ENCODE data around the gene TBL1X. TPM values are rescaled to one million over a fixed set of nuclear protein-coding genes. Genes with fewer than 3 reads are reported as not detected.

Gene TBL1X
- total RNA-seq, 1 donor from 2014 or later, result 49.8 TPM

GRCh38 chrX:9536156-9536555 is 71.3 kb downstream of the TBL1X start:
- DNase-seq (ENCODE audit: low read depth), result peak; percentile 27

GRCh38 chrX:9537781-9538180 is 72.9 kb downstream of the TBL1X start:
- no peak for DNase-seq (ENCODE audit: low read depth)

GRCh38 chrX:9538544-9539045 is 73.7 kb downstream of the TBL1X start:
- no peak for DNase-seq (ENCODE audit: low read depth)

- no peak for DNase-seq (ENCODE audit: low read depth)
Observed at GRCh38 chrX:9539605-9540387, 74.9 kb downstream of the TBL1X start.

- DNase-seq (ENCODE audit: low read depth), result no peak
Observed at GRCh38 chrX:9542106-9542760, 77.4 kb downstream of the TBL1X start.

- DNase-seq (ENCODE audit: low read depth), result no peak
Observed at GRCh38 chrX:9542761-9543111, 77.9 kb downstream of the TBL1X start.

- no peak for DNase-seq (ENCODE audit: low read depth)
Observed at GRCh38 chrX:9555354-9555753, 90.5 kb downstream of the TBL1X start.

GRCh38 chrX:9557091-9557490 is 92.2 kb downstream of the TBL1X start:
- DNase-seq (ENCODE audit: low read depth), result peak; percentile 44

- DNase-seq (ENCODE audit: low read depth), result peak; percentile 63
Observed at GRCh38 chrX:9557521-9557920, 92.7 kb downstream of the TBL1X start.

GRCh38 chrX:9558615-9559014 is 93.8 kb downstream of the TBL1X start:
- no peak for DNase-seq (ENCODE audit: low read depth)

- DNase-seq (ENCODE audit: low read depth), result no peak
Observed at GRCh38 chrX:9560219-9560618, 95.4 kb downstream of the TBL1X start.

GRCh38 chrX:9561199-9561598 is 96.3 kb downstream of the TBL1X start:
- no peak for DNase-seq (ENCODE audit: low read depth)

GRCh38 chrX:9562851-9563250 is 98.0 kb downstream of the TBL1X start:
- peak; percentile 93 for DNase-seq (ENCODE audit: low read depth)

GRCh38 chrX:9566150-9566621 is 101.3 kb downstream of the TBL1X start:
- peak; percentile 86 for DNase-seq (ENCODE audit: low read depth)

GRCh38 chrX:9569876-9570301 is 105.0 kb downstream of the TBL1X start:
- peak; percentile 49 for DNase-seq (ENCODE audit: low read depth)

GRCh38 chrX:9573282-9574106 is 108.6 kb downstream of the TBL1X start:
- peak; percentile 24 for DNase-seq (ENCODE audit: low read depth)

GRCh38 chrX:9576059-9576458 is 111.2 kb downstream of the TBL1X start:
- DNase-seq (ENCODE audit: low read depth), result no peak

- no peak for DNase-seq (ENCODE audit: low read depth)
Observed at GRCh38 chrX:9577555-9577954, 112.7 kb downstream of the TBL1X start.

- no peak for DNase-seq (ENCODE audit: low read depth)
Observed at GRCh38 chrX:9578083-9578779, 113.4 kb downstream of the TBL1X start.

GRCh38 chrX:9581771-9582385 is 117.0 kb downstream of the TBL1X start:
- no peak for DNase-seq (ENCODE audit: low read depth)

- DNase-seq (ENCODE audit: low read depth), result no peak
Observed at GRCh38 chrX:9582956-9583355, 118.1 kb downstream of the TBL1X start.
